ENCODE data around the gene STN1.
A peak's percentile ranks its signal among the peaks of the same experiment; 100 is the strongest.
"Not testable (repeated sequence)": the region's sequence is repeated elsewhere in the genome, so short reads cannot be mapped to it uniquely, and the experiment has no call there.

STN1 gene

GRCh38 chr10:103859161-103860086, 58.6 kb downstream of the STN1 start:
- DNase-seq (ENCODE audit: low read depth): peak; percentile 26

- no peak for DNase-seq (ENCODE audit: low read depth)
These were observed 59.6 kb downstream of the STN1 start for GRCh38 chr10:103858360-103858759.

GRCh38 chr10:103856797-103857170, 61.2 kb downstream of the STN1 start:
- no peak for DNase-seq (ENCODE audit: low read depth)

GRCh38 chr10:103855852-103856796, 61.9 kb downstream of the STN1 start:
- DNase-seq (ENCODE audit: low read depth): no peak

- DNase-seq (ENCODE audit: low read depth): no peak
These were observed 62.6 kb downstream of the STN1 start, which contains the start of gene SH3PXD2A for GRCh38 chr10:103855424-103855823. Gene SH3PXD2A, minus strand, starts transcription at chr10:103855576. Its CDS starts 310 bp downstream, at chr10:103855266.

- no peak for DNase-seq (ENCODE audit: low read depth)
These were observed 63.1 kb downstream of the STN1 start for GRCh38 chr10:103854686-103855391.

GRCh38 chr10:103854265-103854685, 63.7 kb downstream of the STN1 start:
- DNase-seq (ENCODE audit: low read depth): no peak

GRCh38 chr10:103853428-103854264, 64.3 kb downstream of the STN1 start:
- no peak for DNase-seq (ENCODE audit: low read depth)

GRCh38 chr10:103852856-103853255, 65.1 kb downstream of the STN1 start:
- no peak for DNase-seq (ENCODE audit: low read depth)

- no peak for DNase-seq (ENCODE audit: low read depth)
These were observed 65.7 kb downstream of the STN1 start for GRCh38 chr10:103852189-103852711.

GRCh38 chr10:103851261-103851660, 66.7 kb downstream of the STN1 start:
- DNase-seq (ENCODE audit: low read depth): no peak

- DNase-seq (ENCODE audit: low read depth): no peak
These were observed 67.5 kb downstream of the STN1 start for GRCh38 chr10:103850572-103850895.

GRCh38 chr10:103849880-103850571, 68.0 kb downstream of the STN1 start:
- DNase-seq (ENCODE audit: low read depth): peak; percentile 77

- no peak for DNase-seq (ENCODE audit: low read depth)
These were observed 68.6 kb downstream of the STN1 start for GRCh38 chr10:103849212-103849877.

GRCh38 chr10:103847909-103848468, 70.0 kb downstream of the STN1 start:
- no peak for DNase-seq (ENCODE audit: low read depth)

- DNase-seq (ENCODE audit: low read depth): no peak
These were observed 70.6 kb downstream of the STN1 start for GRCh38 chr10:103847346-103847745.

- DNase-seq (ENCODE audit: low read depth): no peak
These were observed 72.0 kb downstream of the STN1 start for GRCh38 chr10:103845972-103846371.

- DNase-seq (ENCODE audit: low read depth): not testable (repeated sequence)
These were observed 72.6 kb downstream of the STN1 start for GRCh38 chr10:103845346-103845745.

GRCh38 chr10:103843854-103844570, 74.0 kb downstream of the STN1 start:
- peak; percentile 41 for DNase-seq (ENCODE audit: low read depth)

All from HS-5 (cell line).